Ovary (tissue), 3 donors: ENCODE results near the gene TNFRSF4.

Experiments used
- EP300 ChIP-seq: sonication (generic); formaldehyde crosslinking; IDR thresholded peaks from one replicate; pipeline ENCODE4 v1.6.1; 2017; ENCODE audit warnings: antibody characterized with exemption
- POLR2A ChIP-seq: fragments of 450-650 bp; IDR thresholded peaks from one replicate; pipeline ENCODE4 v1.6.1; 2017; ENCODE audit warnings: antibody characterized with exemption, mild to moderate bottlenecking, moderate library complexity
- TF ChIP-seq, protein P1 (sequence below), 3 donors: fragments of 450-650 bp in 2 of 3; fragments of 200-600 bp in 1 of 3; IDR thresholded peaks; one replicate each; pipeline versions ENCODE4 v1.5.1 to v1.8.0; 2016 to 2022; ENCODE audit warnings: antibody characterized with exemption in 3 of 3, mild to moderate bottlenecking in 1 of 3
- donor health status: DM: no; HTN: no; CAD: no.

DNA sequence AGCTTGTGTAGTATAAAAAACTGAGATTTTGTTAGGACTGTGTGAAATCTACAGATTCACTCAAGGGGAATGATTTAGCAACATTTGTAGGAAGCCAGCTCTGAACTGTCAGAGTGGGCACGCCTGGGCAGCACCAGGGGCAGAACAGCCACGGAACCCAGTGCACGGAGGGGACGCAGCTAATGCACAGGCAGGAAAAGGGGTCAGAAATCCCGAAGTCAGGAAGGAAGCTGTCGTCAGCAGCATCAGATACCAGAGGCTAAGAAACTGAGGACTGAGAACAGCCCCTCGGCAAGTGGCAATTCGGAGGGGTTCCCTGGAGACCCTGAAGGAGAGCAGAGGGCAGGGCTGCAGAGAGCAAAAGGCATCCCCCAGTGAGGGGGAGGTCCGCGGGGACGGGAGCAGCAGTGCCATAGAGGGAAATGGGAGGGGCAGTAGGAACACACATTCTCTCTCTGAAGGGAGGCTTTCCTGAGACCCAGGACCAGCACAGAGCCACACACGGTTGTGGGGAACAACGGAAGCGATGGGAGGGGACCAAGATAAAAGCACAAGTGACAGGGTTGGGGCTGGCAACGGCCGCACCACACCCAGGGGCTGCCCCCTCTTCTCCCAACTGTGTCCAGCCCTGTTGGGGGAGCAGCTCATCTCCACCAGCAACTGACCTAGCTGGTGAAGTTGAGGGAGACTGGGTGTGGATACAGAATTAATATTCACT lies 47.0 kb upstream of the TNFRSF4 start:
- TF ChIP-seq, protein P1, sequence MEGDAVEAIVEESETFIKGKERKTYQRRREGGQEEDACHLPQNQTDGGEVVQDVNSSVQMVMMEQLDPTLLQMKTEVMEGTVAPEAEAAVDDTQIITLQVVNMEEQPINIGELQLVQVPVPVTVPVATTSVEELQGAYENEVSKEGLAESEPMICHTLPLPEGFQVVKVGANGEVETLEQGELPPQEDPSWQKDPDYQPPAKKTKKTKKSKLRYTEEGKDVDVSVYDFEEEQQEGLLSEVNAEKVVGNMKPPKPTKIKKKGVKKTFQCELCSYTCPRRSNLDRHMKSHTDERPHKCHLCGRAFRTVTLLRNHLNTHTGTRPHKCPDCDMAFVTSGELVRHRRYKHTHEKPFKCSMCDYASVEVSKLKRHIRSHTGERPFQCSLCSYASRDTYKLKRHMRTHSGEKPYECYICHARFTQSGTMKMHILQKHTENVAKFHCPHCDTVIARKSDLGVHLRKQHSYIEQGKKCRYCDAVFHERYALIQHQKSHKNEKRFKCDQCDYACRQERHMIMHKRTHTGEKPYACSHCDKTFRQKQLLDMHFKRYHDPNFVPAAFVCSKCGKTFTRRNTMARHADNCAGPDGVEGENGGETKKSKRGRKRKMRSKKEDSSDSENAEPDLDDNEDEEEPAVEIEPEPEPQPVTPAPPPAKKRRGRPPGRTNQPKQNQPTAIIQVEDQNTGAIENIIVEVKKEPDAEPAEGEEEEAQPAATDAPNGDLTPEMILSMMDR (IDR thresholded peaks at IDR 0.05) = no peak
- no peak for TF ChIP-seq POLR2A
- no peak for TF ChIP-seq EP300
